Smooth muscle cell (in vitro differentiated cells): ENCODE results near the gene EPB41L4B. TPM values are rescaled to one million over a fixed set of nuclear protein-coding genes. Genes with fewer than 3 reads are reported as not detected.

ENCODE experiments used
- DNase-seq: peaks from one replicate; lab custom pipeline; 2025; ENCODE audit not compliant: unreplicated experiment; lab: John Stamatoyannopoulos, UW
- H2AFZ ChIP-seq: fragments of 200-600 bp; sonication (generic); 2 replicates; pipeline ENCODE4 v1.6.0; 2016; ENCODE audit warnings: antibody characterized with exemption, low read depth, mild to moderate bottlenecking
- H3F3A ChIP-seq: fragments of 200-600 bp; sonication (generic); 2 replicates; pipeline ENCODE4 v1.6.0; 2017; ENCODE audit warnings: antibody characterized with exemption, low read depth
- H3K27ac ChIP-seq: fragments of 200-600 bp; sonication (generic); 2 replicates; pipeline ENCODE4 v1.5.1; 2016; ENCODE audit warnings: low read depth, mild to moderate bottlenecking
- H3K27me3 ChIP-seq: fragments of 200-600 bp; sonication (generic); 2 replicates; pipeline ENCODE4 v1.6.1; 2016; ENCODE audit warnings: low read depth, mild to moderate bottlenecking
- H3K36me3 ChIP-seq: fragments of 200-600 bp; sonication (generic); 2 replicates; pipeline ENCODE4 v1.5.1; 2016; ENCODE audit warnings: low read depth
- H3K4me1 ChIP-seq: fragments of 200-600 bp; sonication (generic); 2 replicates; pipeline ENCODE4 v1.5.1; 2016; ENCODE audit warnings: low read depth
- H3K4me2 ChIP-seq: fragments of 200-600 bp; sonication (generic); 2 replicates; pipeline ENCODE4 v1.6.0; 2016; ENCODE audit warnings: mild to moderate bottlenecking
- H3K4me3 ChIP-seq: fragments of 200-600 bp; sonication (generic); 2 replicates; pipeline ENCODE4 v1.5.1; 2016; ENCODE audit warnings: mild to moderate bottlenecking
- H3K79me2 ChIP-seq: fragments of 200-600 bp; sonication (generic); 2 replicates; pipeline ENCODE4 v1.6.0; 2016; ENCODE audit warnings: low read depth, mild to moderate bottlenecking
- H3K9ac ChIP-seq: fragments of 200-600 bp; sonication (generic); 2 replicates; pipeline ENCODE4 v1.6.0; 2016; ENCODE audit warnings: low read depth
- H3K9me3 ChIP-seq: fragments of 200-600 bp; sonication (generic); replicated peaks from 2 replicates; pipeline ENCODE4 v1.5.1; 2016; ENCODE audit warnings: low read depth
- H4K20me1 ChIP-seq: fragments of 200-600 bp; sonication (generic); 2 replicates; pipeline ENCODE4 v1.6.0; 2016; ENCODE audit warnings: low read depth
- WGBS: methylation state at CpG from one replicate; pipeline ENCODE4 v1.1.7; 2016; ENCODE audit warnings: low lambda C conversion rate; 5-methylcytosine and 5-hydroxymethylcytosine counted together
- polyA plus RNA-seq: library from polyadenylated mRNA; unstranded; fragments of >200 nt; fragmentation: Nextera tagmentation; extraction: Ambion mirVana; gene quantifications from 2 replicates; pipeline ENCODE4 v1.2.1, GENCODE V29; 2016
- total RNA-seq: library from RNA; depleted of rRNA; stranded (reverse); fragments of >200 nt; gene quantifications from 2 replicates; pipeline ENCODE4 v1.2.3, GENCODE V29; 2014
- TF ChIP-seq, protein P1 (sequence below): fragments of 200-600 bp; sonication (generic); IDR thresholded peaks from 2 replicates; pipeline ENCODE4 v1.5.1; 2017; ENCODE audit warnings: borderline replicate concordance, mild to moderate bottlenecking, antibody characterized with exemption; ENCODE audit not compliant: insufficient read depth, poor library complexity, severe bottlenecking

EPB41L4B gene
- total and polyA plus RNA-seq, 2 experiments from 2014 or later, result 0.74 to 2.5 TPM

DNA sequence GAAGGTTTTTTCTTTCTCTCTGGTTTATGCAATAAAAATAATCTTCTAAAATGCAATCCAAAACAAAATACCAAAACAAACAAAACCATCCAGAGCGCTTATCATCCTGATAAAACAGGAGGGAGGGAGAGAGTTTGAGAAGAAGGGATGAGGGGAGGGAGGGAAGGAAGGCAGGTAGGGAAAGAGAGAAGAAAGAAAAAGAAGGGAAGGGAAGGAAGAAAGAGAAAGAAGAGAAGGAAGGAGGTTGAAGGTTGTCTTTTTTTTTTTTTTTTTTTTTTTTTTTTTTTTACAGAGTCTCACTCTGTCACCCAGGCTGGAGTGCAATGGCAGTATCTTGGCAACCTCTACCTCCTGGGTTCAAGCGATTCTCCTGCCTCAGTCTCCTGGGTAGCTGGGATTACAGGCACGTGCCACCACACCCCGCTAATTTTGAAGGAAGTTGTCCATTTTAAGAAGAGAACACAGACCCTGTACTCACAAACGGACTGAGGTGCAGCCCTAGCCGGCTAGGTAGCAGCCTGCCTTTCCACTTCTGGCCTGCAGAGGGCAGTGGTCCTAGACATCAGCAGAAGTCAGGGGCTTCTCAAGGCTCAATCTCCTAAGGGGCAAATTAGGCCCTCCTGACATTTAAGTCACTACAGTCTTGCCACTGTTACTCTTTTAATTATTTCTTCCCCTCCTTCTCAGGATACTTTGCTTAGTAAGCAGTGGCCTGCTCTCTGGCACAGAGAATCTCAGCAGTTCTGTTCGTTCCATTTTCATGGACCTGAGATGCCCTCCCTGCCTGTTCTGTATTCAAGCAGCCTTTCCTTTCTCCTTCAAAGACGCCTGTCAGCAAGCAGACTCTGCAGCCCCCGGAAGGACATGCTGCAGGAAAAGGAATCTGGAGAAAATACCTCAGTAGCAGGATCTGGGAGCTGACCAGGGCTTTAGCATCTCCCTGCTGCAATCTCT is 76.4 kb downstream of the EPB41L4B start:
- Histone ChIP-seq H3K4me1 (no peaks in the 10 kb centered on the region), H3K79me2 (no peaks in the 10 kb centered on the region), H3K4me2 (peak overlapping the region; percentile 62), H4K20me1 (no peaks in the 10 kb centered on the region), H2AFZ (no peak overlapping the region), H3K27me3 (no peaks in the 10 kb centered on the region), H3K36me3 (no peaks in the 10 kb centered on the region), H3K9me3 (no peaks in the 10 kb centered on the region), H3K27ac (no peak overlapping the region), H3K9ac (no peak overlapping the region), H3K4me3 (no peak overlapping the region), H3F3A (no peaks in the 10 kb centered on the region)
- TF ChIP-seq, protein P1, sequence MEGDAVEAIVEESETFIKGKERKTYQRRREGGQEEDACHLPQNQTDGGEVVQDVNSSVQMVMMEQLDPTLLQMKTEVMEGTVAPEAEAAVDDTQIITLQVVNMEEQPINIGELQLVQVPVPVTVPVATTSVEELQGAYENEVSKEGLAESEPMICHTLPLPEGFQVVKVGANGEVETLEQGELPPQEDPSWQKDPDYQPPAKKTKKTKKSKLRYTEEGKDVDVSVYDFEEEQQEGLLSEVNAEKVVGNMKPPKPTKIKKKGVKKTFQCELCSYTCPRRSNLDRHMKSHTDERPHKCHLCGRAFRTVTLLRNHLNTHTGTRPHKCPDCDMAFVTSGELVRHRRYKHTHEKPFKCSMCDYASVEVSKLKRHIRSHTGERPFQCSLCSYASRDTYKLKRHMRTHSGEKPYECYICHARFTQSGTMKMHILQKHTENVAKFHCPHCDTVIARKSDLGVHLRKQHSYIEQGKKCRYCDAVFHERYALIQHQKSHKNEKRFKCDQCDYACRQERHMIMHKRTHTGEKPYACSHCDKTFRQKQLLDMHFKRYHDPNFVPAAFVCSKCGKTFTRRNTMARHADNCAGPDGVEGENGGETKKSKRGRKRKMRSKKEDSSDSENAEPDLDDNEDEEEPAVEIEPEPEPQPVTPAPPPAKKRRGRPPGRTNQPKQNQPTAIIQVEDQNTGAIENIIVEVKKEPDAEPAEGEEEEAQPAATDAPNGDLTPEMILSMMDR, result peak; percentile 90
- peak; percentile 8 for DNase-seq
- 36% methylated on average over 9 of the region's 9 CpGs for WGBS

DNA sequence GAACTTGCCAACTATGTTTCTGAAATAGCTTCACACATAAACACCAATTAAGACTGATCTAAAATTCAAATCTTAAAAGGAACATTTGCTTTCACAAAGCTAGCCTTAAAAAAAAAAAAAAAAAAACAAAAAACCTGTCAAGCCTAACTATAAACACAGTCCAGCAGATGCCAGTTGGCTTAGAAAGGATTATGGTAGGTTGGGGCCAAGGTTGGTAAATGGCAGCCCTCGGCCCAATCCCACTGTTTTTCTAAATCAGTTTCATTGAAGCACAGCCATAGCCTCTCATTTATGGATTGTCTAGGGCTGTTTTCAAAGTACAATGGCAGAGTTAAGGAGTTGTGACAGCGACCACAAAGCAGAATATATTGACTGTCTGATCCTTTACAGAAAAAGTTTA is 78.1 kb downstream of the EPB41L4B start:
- no peaks in the 10 kb centered on the region for H3F3A ChIP-seq
- no peak overlapping the region for H3K27ac ChIP-seq
- no peaks in the 10 kb centered on the region for H3K4me1 ChIP-seq
- H3K9ac ChIP-seq, result no peak overlapping the region
- 55% methylated on average over 2 of the region's 2 CpGs for WGBS
- H3K79me2 ChIP-seq, result no peaks in the 10 kb centered on the region
- H4K20me1 ChIP-seq, result no peaks in the 10 kb centered on the region
- H3K4me3 ChIP-seq, result no peak overlapping the region
- H3K4me2 ChIP-seq, result no peak overlapping the region
- no peaks in the 10 kb centered on the region for H3K36me3 ChIP-seq
- H2AFZ ChIP-seq, result peak overlapping the region; percentile 16
- TF ChIP-seq, protein P1, result no peak
- H3K9me3 ChIP-seq, result no peaks in the 10 kb centered on the region
- no peaks in the 10 kb centered on the region for H3K27me3 ChIP-seq
- no peak for DNase-seq

DNA sequence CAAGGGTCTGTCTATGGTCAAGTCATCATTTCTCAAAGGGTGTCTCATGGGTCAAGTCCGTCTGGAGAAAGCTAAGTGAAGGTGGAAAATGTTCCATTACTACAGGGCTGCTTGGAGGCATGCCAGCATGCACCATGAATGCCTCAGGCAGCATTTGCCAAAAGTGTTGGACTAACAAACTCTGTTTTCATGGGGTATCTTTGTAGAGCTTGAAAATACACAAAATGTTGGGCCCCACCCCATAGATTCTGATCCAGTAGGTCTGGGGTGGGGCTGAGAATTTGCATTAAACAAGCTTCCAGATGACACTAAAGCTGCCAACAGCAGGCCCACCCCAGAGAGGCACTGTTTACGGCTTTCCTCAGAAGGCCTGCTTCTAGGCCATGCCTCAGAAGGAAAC is 78.8 kb downstream of the EPB41L4B start:
- no peak for DNase-seq
- no peak overlapping the region for H3K27ac ChIP-seq
- H3F3A ChIP-seq, result no peaks in the 10 kb centered on the region
- H3K4me3 ChIP-seq, result no peak overlapping the region
- TF ChIP-seq, protein P1, result no peak
- H3K4me2 ChIP-seq, result no peak overlapping the region
- H3K4me1 ChIP-seq, result no peaks in the 10 kb centered on the region
- no peaks in the 10 kb centered on the region for H3K36me3 ChIP-seq
- H3K9ac ChIP-seq, result no peak overlapping the region
- H3K27me3 ChIP-seq, result no peaks in the 10 kb centered on the region
- H2AFZ ChIP-seq, result peak overlapping the region; percentile 16
- no peaks in the 10 kb centered on the region for H3K9me3 ChIP-seq
- WGBS, result 49% methylated on average over 2 of the region's 2 CpGs
- no peaks in the 10 kb centered on the region for H4K20me1 ChIP-seq
- no peaks in the 10 kb centered on the region for H3K79me2 ChIP-seq
